HG03196 (cell line): Measurements from ENCODE around the gene MRPL14.

ENCODE experiments used
- ATAC-seq: cut with Tn5 transposase; IDR thresholded peaks from one replicate; pipeline ENCODE4 v1.9.1; 2021; ENCODE audit not compliant: unreplicated experiment

Gene MRPL14

DNA sequence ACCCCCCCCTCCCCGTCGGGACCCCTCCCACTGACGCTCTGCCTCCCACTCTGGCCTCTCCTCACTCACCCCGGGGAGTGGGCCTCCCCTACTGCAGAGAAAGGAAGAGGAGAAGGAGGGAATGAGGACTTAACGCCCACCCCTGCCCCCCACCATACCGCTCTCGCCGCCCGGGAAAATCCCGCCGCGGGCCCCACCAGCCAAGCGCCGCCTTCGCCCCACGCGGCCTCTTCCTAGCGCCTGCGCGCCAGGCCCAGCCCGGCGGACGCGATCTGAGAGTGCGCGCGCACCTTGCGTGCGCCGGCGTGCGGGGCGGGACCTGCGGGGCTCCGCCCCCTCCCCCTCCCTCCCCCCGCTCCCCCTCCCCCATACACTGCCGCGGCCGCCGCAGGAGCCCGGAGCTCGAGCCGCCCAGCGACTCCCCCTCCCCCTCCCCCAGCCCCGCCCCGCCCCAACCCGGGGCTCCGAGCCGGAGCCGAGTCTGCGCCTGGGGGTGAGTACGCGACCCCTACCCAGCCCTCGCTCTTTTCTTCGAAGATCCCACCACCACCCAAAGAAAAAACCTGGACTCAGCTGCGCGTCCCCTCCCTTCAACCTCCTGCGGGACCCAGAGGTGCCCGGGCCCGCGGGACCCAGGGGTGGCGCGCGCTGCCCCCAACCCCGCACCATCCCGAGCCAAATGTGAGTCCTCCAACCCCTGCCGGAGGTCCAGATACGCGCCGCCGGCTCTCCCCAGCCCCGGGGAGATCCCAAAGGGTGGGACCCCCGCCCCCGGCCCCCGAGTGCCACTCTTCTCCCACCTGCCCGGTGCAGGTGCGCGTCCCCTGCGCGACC lies at the start of gene MRPL14, which contains the start of gene TMEM63B:
Gene MRPL14 (minus strand): TSS at position 267 of the 834 bp plus-strand sequence. CDS start 10,841 bp downstream, outside the sequence.
Gene TMEM63B (plus strand): TSS at position 369 of the 834 bp plus-strand sequence. CDS start 7,031 bp downstream, outside the sequence.
- peak; percentile 60 for ATAC-seq

DNA sequence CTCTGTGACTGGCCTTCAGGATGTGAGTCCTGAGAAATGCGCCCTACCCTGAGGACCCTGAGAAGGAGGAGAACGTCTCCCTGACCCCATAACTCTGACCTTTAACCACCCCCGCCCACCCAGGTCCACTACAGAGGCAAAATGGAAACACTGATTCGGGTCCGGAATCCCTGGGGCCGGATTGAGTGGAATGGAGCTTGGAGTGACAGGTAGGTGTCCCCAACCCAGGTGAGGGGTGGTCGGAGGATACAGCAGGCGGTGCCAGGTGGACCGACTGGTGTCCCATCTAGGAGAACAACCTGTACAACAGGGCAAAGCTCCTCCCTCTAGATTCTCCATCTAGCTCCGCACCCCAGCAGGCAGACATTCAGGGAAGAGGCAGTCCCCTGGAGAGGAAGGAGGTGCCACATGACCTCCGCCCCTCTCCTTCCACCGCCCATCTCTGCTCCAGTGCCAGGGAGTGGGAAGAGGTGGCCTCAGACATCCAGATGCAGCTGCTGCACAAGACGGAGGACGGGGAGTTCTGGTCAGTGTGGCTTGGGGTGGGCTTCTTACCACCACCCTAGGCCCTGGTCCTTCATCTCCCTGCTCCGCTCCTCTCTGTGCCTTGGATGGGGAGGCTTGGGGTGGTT lies 49.0 kb upstream of the MRPL14 start:
- no peak for ATAC-seq

DNA sequence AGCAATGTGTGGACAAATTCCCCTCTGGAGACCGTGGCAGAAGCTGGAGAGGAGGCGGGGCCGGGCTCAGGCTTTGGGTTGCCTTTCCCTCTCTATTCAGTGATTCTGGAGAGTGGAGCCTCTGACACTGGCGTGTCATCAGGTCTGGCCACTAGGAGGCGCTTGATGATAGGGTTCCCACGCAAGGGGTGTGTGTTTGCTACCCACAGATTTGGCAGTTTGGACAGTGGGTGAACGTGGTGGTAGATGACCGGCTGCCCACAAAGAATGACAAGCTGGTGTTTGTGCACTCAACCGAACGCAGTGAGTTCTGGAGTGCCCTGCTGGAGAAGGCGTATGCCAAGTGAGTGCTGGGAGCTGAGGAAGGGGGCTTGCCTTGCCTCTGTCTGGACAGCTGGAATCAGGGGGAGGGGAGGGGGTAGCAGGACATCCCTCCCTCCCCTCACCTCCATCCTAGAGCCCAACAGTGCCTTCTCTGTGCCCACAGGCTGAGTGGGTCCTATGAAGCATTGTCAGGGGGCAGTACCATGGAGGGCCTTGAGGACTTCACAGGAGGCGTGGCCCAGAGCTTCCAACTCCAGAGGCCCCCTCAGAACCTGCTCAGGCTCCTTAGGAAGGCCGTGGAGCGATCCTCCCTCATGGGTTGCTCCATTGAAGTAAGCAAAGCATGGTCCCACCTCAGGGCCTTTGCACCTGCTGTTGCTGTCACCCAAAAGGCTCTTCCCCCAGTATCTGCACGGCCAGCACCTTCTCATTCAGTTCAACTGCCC lies 45.7 kb upstream of the MRPL14 start:
- ATAC-seq, result peak; percentile 49

DNA sequence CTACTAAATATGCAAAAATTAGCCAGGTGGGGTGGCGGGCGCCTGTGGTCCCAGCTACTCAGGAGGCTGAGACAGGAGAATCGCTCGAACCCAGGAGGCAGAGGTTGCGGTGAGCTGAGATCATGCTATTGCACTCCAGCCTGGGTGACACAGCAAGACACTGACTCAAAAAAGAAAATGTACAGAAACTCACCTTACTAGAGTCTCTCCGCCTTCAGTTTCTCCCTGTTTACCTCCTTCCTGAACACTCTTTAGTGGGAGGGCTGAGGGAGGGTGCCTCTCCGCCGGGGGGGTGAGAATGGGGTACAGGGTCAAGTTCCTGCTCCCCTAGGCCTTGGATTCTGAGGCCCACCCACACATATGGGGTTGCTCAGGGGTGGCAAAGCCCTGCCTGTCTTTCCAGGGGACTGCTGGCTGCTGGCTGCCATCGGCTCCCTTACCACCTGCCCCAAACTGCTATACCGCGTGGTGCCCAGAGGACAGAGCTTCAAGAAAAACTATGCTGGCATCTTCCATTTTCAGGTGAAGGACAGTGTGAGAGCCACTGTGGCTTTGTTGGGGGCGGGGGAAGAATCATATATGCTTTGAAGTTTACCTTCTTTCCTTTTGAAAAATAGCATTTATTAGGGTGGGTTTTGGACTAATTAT lies 44.8 kb upstream of the MRPL14 start:
- no peak for ATAC-seq

DNA sequence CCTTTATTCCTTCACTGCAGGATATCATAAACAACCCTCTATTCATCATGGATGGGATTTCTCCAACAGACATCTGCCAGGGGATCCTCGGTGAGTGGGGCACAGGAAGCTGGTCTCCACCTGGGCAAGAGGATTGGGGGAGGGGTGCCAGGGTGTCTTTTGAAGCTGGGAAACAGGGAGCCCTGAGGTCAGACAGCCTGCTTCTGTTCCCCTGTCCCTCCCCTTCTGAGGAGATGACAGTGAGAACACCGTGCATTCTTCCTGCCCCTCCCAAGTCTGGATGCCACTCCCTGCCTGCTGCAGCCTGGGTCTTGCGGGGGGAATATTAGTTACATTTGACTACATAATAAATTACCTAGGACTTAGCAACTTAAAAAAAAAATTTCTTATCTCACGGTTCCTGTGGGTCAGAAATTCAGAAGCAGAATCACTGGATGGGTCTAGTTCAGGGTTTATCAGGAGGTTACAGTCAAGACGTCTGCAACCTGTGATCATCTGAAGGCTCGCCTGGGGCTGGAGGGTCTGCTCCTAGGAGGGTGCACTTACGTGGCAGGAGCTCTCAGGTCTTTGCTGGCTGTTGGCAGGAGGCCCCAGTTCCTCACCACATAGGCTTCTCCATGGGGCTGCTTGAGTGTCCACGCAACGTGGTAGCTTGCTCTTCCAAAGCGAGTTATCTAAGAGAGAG lies 42.8 kb upstream of the MRPL14 start:
- ATAC-seq, result no peak

DNA sequence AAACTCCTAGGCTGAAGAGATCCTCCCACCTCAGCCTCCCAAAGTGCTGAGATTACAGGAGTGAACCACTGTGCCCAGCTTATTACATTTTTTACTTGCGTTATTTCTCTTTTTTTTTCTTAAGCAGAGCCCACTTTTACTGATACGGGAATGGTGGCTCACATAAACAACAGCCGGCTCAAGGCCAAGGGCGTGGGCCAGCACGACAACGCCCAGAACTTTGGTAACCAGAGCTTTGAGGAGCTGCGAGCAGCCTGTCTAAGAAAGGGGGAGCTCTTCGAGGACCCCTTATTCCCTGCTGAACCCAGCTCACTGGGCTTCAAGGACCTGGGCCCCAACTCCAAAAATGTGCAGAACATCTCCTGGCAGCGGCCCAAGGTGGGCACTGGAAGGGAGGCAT lies 41.9 kb upstream of the MRPL14 start:
- ATAC-seq, result no peak

DNA sequence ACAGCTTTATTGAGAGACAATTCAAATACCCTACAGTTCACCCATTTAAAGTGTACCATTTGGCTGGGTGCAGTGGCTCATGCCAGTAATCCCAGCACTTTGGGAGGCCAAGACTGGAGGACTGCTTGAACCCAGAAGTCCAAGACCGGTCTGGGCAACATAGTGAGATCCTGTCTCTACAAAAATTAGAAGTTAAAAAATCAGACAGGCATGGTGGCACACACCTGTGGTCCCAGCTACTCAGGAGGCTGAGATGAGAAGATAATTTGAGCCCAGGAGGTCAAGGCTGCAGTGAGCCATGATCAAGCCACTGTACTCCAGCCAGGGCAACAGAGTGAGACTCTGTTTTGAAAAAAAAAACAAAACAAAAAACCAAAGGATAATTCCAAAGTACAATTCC lies 40.3 kb upstream of the MRPL14 start:
- ATAC-seq, result no peak

DNA sequence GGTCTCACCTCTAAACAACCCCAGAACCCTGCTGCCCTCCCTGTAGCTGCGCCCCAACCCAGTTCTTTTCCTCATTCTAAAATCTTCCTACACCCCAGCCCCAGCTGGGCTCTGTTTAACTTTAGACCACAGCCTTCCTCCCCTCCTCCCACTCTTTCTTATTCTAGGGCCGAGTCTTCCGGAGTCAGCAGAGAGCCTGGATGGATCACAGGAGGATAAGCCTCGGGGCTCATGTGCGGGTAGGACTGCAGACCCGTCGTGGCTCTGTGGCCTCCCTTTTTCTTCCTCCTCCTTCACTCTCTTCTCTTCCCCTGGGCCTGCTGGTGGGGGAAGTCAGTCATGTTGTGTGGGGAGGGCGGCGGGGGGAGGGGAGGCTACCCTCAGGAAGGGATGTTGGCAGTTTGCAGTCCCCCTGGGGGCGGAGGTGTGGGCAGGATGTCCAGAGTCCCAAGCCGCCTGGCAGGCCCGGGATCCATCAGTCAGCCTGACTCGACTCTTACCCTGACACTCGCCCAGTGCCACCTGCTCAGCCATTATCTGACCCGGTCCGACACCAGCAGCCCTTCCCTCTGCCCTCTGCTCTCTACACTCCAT lies 39.4 kb upstream of the MRPL14 start:
- ATAC-seq, result no peak

DNA sequence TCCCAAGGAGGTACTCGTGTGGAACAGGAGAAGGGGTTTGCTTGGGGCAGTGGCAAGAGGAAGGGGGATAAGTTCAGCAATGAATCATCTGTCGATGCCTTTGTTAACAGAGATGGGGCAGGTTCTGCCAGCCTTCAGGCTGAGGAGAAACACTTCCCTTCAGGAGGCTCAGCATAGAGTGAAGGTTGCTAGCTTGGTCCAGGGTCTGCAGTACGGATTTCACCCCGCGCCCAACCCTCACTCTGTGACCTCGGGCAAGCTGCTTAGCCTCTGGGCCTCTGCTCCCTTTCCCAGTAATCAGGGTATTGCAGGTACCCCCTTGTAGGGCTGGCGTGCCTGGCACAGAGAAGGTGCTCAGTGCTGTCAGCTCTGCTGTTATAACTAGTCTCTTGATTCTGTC lies 38.9 kb upstream of the MRPL14 start:
- ATAC-seq, result no peak

DNA sequence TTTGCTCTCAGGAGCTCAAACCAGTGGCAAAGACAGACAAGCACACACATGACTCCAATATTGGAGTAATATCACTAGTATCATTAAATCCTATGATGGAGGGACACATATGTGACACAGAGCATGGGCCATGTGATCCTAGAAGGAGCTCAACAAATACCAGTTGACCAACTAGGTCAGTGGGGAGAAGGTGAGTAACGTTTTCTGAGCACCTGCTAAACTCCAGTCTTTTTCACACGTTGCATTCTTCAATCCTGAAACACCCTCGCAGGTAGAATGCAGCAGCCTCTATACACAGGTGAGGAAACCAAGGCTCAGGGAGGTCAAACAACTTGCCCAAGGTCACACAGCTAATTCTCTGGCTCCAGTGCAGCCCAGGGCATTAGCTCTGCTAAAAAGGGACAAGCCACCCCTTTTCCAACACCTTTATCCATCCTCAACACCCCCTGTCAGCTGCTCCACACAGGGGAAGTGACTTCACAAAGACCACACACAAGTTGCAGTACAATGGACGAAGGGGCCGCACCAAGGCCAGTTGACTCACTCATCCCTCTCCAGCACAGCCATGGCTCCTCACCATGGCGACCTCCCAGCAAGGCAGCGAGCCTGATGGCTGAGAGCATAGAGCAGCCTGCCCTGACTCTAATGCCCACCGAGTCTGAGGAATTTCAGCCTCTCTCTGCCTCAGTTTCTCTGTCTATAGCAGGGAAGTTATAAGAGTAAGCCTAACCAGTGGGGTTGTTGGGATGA lies 35.8 kb upstream of the MRPL14 start:
- ATAC-seq, result no peak

DNA sequence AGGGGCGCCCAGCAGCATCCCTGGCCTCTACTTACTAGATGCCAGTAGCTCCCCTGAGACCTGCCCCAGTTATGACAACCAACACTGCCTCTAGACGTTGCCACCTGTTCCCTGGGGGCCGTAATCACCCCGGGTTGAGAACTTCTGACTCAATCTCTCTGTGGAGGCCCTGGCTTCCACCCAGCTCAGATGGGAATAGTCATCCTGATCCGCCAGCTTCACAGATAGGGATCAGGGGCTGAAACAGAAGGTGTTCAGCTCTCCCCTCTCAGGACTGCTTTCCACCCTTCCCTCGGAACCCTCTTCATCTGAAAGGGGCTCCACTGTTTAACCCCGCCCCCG lies 34.7 kb upstream of the MRPL14 start:
- no peak for ATAC-seq

DNA sequence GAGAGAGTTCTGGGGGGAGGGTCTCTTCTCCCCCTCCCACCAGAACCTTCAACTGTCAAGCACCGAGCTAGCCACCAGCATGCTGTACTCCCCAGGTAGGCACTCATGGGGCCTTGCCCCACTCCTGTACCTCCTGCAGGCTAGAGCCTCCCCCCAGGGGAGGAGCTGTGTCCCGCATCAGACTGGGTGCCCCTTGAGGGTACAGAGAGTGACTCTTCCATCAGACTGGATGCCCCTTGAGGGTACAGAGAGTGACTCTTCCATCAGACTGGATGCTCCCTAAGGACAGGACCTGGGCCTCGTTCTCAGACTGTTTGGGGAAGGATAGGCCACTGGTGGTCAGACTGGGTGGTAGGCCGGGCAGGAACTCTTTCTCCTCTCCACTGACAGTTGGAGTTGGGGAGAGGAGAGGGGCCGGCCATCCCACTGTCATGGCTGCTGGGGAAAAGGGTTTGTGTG lies 31.5 kb upstream of the MRPL14 start, which contains the start of gene CAPN11:
Gene CAPN11 (plus strand): TSS at position 51 of the 459 bp plus-strand sequence. CDS start 29 bp downstream, at position 80.
- no peak for ATAC-seq

DNA sequence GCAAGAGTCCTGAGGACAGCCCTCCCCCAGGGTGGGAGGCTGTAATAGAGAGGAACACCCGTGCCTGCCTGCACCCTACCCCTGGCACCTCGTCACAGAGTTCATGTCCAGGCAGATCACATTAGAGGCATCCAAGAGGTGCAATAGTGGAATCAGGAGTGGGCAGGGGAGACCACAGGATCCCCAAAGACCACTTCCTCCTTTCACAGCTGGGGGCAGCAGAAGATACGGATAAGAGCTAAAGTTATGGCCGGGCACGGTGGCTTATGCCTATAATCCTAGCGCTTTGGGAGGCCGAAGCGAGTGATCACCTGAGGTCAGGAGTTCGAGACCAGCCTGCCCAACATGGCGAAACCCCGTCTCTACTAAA lies 29.9 kb upstream of the MRPL14 start:
- ATAC-seq, result no peak

DNA sequence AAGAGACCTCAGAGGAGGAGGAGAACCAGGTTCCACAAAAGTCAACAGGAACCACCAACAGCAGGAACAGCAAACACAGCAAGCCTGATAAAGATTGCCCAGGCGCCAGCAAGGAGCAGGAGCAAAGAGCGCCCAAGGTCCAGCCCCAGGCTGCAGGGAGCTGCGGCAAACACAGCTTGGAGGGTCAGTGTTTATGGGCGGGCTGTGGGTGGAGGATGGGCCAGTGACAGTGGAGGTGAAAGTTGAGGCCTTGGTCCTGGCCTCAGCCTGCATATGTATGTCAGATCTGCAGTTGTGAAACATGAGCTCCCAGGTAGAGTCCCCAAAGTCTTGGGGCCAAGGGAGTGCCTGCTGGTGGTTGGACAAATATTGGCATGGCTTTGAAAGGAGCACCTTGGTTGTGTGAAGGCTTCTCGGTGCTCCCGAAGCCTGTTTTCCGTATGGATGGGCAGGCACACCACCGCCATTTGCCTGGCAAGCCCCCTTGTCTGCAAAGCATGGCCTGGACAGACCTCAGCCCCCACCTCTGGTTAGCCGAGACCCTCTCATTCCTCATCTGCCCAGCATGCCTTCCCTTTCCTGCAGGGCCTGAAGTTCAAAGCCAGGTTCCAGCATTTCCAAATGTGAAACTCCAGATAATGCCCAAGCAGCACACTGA lies 29.4 kb upstream of the MRPL14 start:
- no peak for ATAC-seq

DNA sequence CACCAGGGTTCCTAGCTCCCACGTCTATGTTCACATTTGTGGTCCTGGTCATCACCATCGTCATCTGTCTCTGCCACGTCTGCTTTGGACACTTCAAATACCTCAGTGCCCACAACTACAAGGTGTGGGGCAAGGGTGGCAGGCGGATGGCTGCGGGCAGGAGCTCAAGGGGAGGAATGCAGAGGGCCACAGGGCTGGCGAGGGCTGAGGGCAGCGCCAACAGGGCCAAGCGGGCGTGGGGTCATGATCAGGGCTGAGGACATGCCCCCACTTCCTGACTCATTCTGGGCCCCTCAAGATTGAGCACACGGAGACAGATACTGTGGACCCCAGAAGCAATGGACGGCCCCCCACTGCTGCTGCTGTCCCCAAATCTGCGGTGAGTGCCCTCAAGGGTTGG lies 26.8 kb upstream of the MRPL14 start:
- no peak for ATAC-seq

DNA sequence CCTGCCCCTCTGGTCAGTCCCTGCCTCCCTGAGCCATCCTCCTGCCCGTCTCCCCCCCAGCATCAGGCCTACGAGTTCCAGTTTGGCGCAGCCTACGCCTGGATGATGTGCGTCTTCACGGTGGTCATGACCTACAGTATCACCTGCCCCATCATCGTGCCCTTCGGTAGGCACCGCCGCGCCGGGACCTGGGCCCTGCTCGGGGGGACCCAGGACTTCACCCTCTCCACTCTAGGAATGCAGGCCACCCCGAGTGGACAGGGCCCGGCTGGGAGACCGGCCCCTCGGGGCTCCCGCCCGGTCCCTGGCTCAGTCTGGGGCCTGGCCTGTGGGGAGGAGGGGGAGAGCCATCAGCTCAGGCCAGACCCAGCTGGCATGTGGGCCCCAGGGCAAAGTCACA lies 25.3 kb upstream of the MRPL14 start:
- ATAC-seq, result no peak

DNA sequence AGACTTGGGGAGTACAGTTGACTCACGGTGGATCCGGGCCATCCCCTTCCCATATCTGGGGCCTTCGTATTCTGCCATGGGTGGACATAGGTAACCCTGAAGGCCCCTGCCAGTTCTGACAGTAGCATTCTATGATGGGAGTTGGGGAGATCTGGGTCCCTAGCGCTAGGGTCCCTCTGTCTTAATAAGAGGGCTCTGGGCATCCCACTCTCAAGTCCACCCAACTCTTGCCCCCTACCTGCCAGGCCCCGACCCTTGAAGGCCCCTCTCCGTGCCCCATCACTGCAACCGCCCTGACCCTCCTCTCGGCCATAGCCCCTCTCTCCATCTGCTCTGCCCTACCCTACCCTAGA lies 24.8 kb upstream of the MRPL14 start:
- ATAC-seq, result no peak

DNA sequence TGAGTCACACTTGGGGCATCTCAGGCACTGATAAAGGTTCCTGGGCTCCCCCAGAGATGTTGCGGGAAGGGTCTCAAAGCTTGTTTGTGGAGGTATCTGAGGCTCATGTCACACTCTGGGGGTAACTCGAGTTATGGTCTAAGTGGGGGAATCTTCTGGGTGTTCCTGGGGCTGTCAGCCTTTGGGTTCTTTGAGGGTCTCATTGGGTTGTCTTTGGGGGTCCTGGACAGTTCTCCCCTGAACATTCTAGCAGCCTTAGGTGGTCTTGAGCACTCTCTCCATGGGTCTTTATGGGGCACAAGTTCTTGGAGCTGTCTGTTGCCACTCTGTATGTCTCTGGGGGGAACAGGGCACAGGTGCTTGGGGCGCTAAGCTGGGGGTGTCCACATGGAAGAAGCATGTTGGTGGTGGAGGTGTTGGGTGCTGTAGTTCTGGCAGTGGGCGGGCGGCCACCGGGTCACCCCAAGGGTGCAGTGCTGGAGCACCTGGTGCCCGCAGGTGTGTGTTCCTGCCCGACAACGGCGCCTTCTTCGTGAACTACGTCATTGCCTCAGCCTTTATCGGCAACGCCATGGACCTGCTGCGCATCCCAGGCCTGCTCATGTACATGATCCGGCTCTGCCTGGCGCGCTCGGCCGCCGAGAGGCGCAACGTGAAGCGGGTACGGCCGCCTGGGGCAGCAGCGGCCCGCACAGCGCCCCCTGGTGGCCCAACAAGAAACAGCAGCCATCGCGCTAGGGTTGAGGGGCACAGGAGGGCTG lies 24.3 kb upstream of the MRPL14 start:
- ATAC-seq, result no peak
